Right lobe of liver (tissue), 4 donors: ENCODE results near the gene ADPRH.

ENCODE experiments used
- CTCF ChIP-seq, 4 donors: fragments of 200-600 bp in 3 of 4; fragments of 450-650 bp in 1 of 4; IDR thresholded peaks; one replicate each; pipeline versions ENCODE4 v1.5.1 to v1.8.0; 2016 to 2022; ENCODE audit warnings: antibody characterized with exemption in 4 of 4, mild to moderate bottlenecking in 2 of 4
- POLR2A ChIP-seq: fragments of 450-650 bp; IDR thresholded peaks from one replicate; pipeline ENCODE4 v1.6.1; 2017; ENCODE audit warnings: antibody characterized with exemption, mild to moderate bottlenecking
- donor health status: DM: no; HTN: no; CAD: no.
- donor health status: DM: no; HTN: no; CAD: no.
- donor health status: DM: no; HTN: yes; CAD: no.

GRCh38 chr3:119541547-119541946, 37.7 kb upstream of the ADPRH start:
- TF ChIP-seq CTCF (IDR thresholded peaks at IDR 0.05) (no peak), POLR2A (no peak)
